Brain microvascular endothelial cell (primary cell): Measurements from ENCODE around the gene CAD.

ENCODE experiments used
- DNase-seq: peaks from one replicate; pipeline ENCODE4 v3.0.0-alpha.2; 2020
- H3K27ac ChIP-seq: fragments of 250-450 bp; sonication (Bioruptor Pico); 2 replicates; pipeline ENCODE4 v1.5.1; 2020; ENCODE audit warnings: mild to moderate bottlenecking, moderate library complexity
- H3K27me3 ChIP-seq: fragments of 250-450 bp; sonication (Bioruptor Pico); replicated peaks from 2 replicates; pipeline ENCODE4 v1.5.1; 2020; ENCODE audit warnings: mild to moderate bottlenecking
- H3K36me3 ChIP-seq: fragments of 250-450 bp; sonication (Bioruptor Pico); replicated peaks from 2 replicates; pipeline ENCODE4 v1.5.1; 2020; ENCODE audit warnings: mild to moderate bottlenecking
- H3K4me3 ChIP-seq: 2 replicates; pipeline ENCODE4 v1.5.1; 2011; ENCODE audit warnings: low read depth, mild to moderate bottlenecking, control low read depth, low read length, moderate library complexity
- CTCF ChIP-seq: IDR thresholded peaks from 2 replicates; pipeline ENCODE4 v1.5.1; 2011; ENCODE audit warnings: low read depth, mild to moderate bottlenecking, moderate library complexity, low read length, control low read depth, inconsistent platforms; ENCODE audit errors: missing control alignments
- in situ Hi-C: cut with HindIII; loops from 2 replicates; pipeline ENCODE4 v1.10.0; 2017; ENCODE audit warnings: low sequenced_read_pairs, low pct_ligation_motif_present

The CAD gene

GRCh38 chr2:27177441-27178351 is 39.5 kb upstream of the CAD start:
- DNase-seq, result no peak
- in situ Hi-C loops, result no loop called here
- Histone ChIP-seq H3K27me3 (peaks cover 6% of the 10 kb centered on the region), H3K27ac (no peak overlapping the region), H3K36me3 (no peaks in the 10 kb centered on the region), H3K4me3 (no peak overlapping the region)
- TF ChIP-seq CTCF, result no peak

GRCh38 chr2:27178469-27178868 is 38.7 kb upstream of the CAD start:
- no peak for TF ChIP-seq CTCF
- H3K4me3 ChIP-seq, result no peak overlapping the region
- no peaks in the 10 kb centered on the region for H3K36me3 ChIP-seq
- in situ Hi-C loops, result no loop called here
- H3K27ac ChIP-seq, result no peak overlapping the region
- no peak for DNase-seq
- H3K27me3 ChIP-seq, result peaks cover 2% of the 10 kb centered on the region

- H3K36me3 ChIP-seq, result no peaks in the 10 kb centered on the region
- in situ Hi-C loops, result no loop called here
Observed at GRCh38 chr2:27179344-27180000, 37.7 kb upstream of the CAD start.

GRCh38 chr2:27182346-27182745 is 34.8 kb upstream of the CAD start:
- no peaks in the 10 kb centered on the region for H3K36me3 ChIP-seq
- in situ Hi-C loops, result no loop called here
- peak; percentile 43 for DNase-seq
- no peaks in the 10 kb centered on the region for H3K27me3 ChIP-seq
- no peak overlapping the region for H3K27ac ChIP-seq
- TF ChIP-seq CTCF, result no peak
- no peak overlapping the region for H3K4me3 ChIP-seq

More at GRCh38 chr2:27179344-27180000, 37.7 kb upstream of the CAD start:
- DNase-seq, result no peak
- Histone ChIP-seq H3K27me3 (peaks cover 2% of the 10 kb centered on the region), H3K27ac (no peak overlapping the region), H3K4me3 (no peak overlapping the region)
- no peak for TF ChIP-seq CTCF

- no peaks in the 10 kb centered on the region for H3K36me3 ChIP-seq
- H3K27me3 ChIP-seq, result no peaks in the 10 kb centered on the region
- in situ Hi-C loops, result no loop called here
- no peak overlapping the region for H3K4me3 ChIP-seq
- H3K27ac ChIP-seq, result no peak overlapping the region
- DNase-seq, result no peak
- TF ChIP-seq CTCF, result no peak
Observed at GRCh38 chr2:27184115-27184514, 33.1 kb upstream of the CAD start.
